DOHH2 (cell line): Measurements from ENCODE around the gene SMC5.

Experiments
- H3F3A ChIP-seq: fragments of 200-600 bp; sonication (generic), shearing (Covaris generic); 2 replicates; pipeline ENCODE4 v1.6.0; 2016; ENCODE audit warnings: antibody characterized with exemption, mild to moderate bottlenecking; ENCODE audit not compliant: control insufficient read depth, insufficient read depth
- H3K27ac ChIP-seq: fragments of 200-600 bp; sonication (generic); 2 replicates; pipeline ENCODE4 v1.5.1; 2014; ENCODE audit warnings: low read depth, mild to moderate bottlenecking, low read length, moderate library complexity
- H3K27me3 ChIP-seq: fragments of 200-600 bp; sonication (generic); 2 replicates; pipeline ENCODE4 v1.6.1; 2014; ENCODE audit warnings: mild to moderate bottlenecking, low read length, mixed read lengths; ENCODE audit not compliant: control insufficient read depth
- H3K36me3 ChIP-seq: fragments of 200-600 bp; sonication (generic); 2 replicates; pipeline ENCODE4 v1.6.1; 2014; ENCODE audit warnings: mild to moderate bottlenecking, low read length, moderate library complexity, mixed read lengths; ENCODE audit not compliant: control insufficient read depth
- H3K4me1 ChIP-seq: fragments of 200-600 bp; sonication (generic); 2 replicates; pipeline ENCODE4 v1.6.1; 2014; ENCODE audit warnings: mild to moderate bottlenecking, low read length, mixed read lengths; ENCODE audit not compliant: control insufficient read depth
- H3K4me2 ChIP-seq: fragments of 200-600 bp; sonication (generic); 2 replicates; pipeline ENCODE4 v1.6.0; 2014; ENCODE audit warnings: mild to moderate bottlenecking, low read length, moderate library complexity
- H3K4me3 ChIP-seq: fragments of 200-600 bp; sonication (generic); 2 replicates; pipeline ENCODE4 v1.5.1; 2014; ENCODE audit warnings: mild to moderate bottlenecking, low read length, mixed read lengths
- H3K79me2 ChIP-seq: fragments of 200-600 bp; sonication (generic); 2 replicates; pipeline ENCODE4 v1.6.1; 2014; ENCODE audit warnings: mild to moderate bottlenecking, low read length, mixed read lengths; ENCODE audit not compliant: control insufficient read depth
- H3K9me2 ChIP-seq: fragments of 200-600 bp; sonication (generic); replicated peaks from 2 replicates; pipeline ENCODE4 v1.6.1; 2014; ENCODE audit warnings: mild to moderate bottlenecking, low read length, mixed read lengths; ENCODE audit not compliant: control insufficient read depth
- H3K9me3 ChIP-seq: fragments of 200-600 bp; sonication (generic); 2 replicates; pipeline ENCODE4 v1.6.1; 2014; ENCODE audit warnings: antibody characterized with exemption, low read length, mixed read lengths; ENCODE audit not compliant: control insufficient read depth, insufficient read depth
- H4K20me1 ChIP-seq: fragments of 200-600 bp; sonication (generic); 2 replicates; pipeline ENCODE4 v1.6.0; 2014; ENCODE audit warnings: low read depth, mild to moderate bottlenecking, antibody characterized with exemption, low read length, moderate library complexity; ENCODE audit not compliant: control insufficient read depth, insufficient read depth
- CTCF ChIP-seq: fragments of 200-600 bp; sonication (generic); IDR thresholded peaks from one replicate; pipeline ENCODE4 v1.5.1; 2014; ENCODE audit warnings: antibody characterized with exemption, mild to moderate bottlenecking, low read depth, low read length; ENCODE audit not compliant: poor library complexity, severe bottlenecking
- EZH2phosphoT487 ChIP-seq: fragments of 200-600 bp; sonication (generic); IDR thresholded peaks from 2 replicates; pipeline ENCODE4 v1.6.1; 2017; ENCODE audit warnings: borderline replicate concordance, mild to moderate bottlenecking, antibody characterized with exemption, low read length, moderate library complexity, mixed read lengths

SMC5 gene

GRCh38 chr9:70258692-70259511 is at the start of gene SMC5:
TSS of gene SMC5 (plus strand) at chr9:70258978. CDS start at chr9:70259079, 101 bp downstream.
- peak within 1 kb of the TSS; percentile 52 for H3K27ac ChIP-seq
- H4K20me1 ChIP-seq, result peaks cover 20% of the 10 kb centered on the region
- H3K4me1 ChIP-seq, result peaks cover 58% of the 10 kb centered on the region
- 0 out of 2 replicates have a peak, but pooled peaks cover 5% of the 10 kb centered on the region for H3F3A ChIP-seq
- H3K9me3 ChIP-seq, result no peaks in the 10 kb centered on the region
- H3K79me2 ChIP-seq, result peaks cover 60% of the 10 kb centered on the region
- peak within 1 kb of the TSS; percentile 90 for H3K4me3 ChIP-seq
- H3K4me2 ChIP-seq, result peak within 1 kb of the TSS; percentile 92
- H3K27me3 ChIP-seq, result no peaks in the 10 kb centered on the region
- H3K36me3 ChIP-seq, result peaks cover 46% of the 10 kb centered on the region
- no peak for TF ChIP-seq EZH2phosphoT487
- no peak for TF ChIP-seq CTCF
- no peaks in the 10 kb centered on the region for H3K9me2 ChIP-seq

GRCh38 chr9:70217029-70217428 is 41.7 kb upstream of the SMC5 start:
- Histone ChIP-seq H3K9me3 (no peaks in the 10 kb centered on the region), H3K36me3 (no peaks in the 10 kb centered on the region), H3K79me2 (no peaks in the 10 kb centered on the region), H3F3A (no peaks in the 10 kb centered on the region), H3K27ac (no peak overlapping the region), H3K9me2 (no peaks in the 10 kb centered on the region), H3K4me3 (no peak overlapping the region), H3K4me1 (no peaks in the 10 kb centered on the region), H4K20me1 (no peaks in the 10 kb centered on the region), H3K27me3 (no peaks in the 10 kb centered on the region), H3K4me2 (no peak overlapping the region)
- TF ChIP-seq CTCF (no peak), EZH2phosphoT487 (no peak)

- Histone ChIP-seq H4K20me1 (no peaks in the 10 kb centered on the region), H3K36me3 (no peaks in the 10 kb centered on the region), H3K27ac (no peak overlapping the region), H3K9me3 (no peaks in the 10 kb centered on the region), H3K27me3 (no peaks in the 10 kb centered on the region), H3K4me3 (no peak overlapping the region), H3K9me2 (no peaks in the 10 kb centered on the region), H3F3A (no peaks in the 10 kb centered on the region), H3K4me2 (no peak overlapping the region), H3K4me1 (no peaks in the 10 kb centered on the region), H3K79me2 (no peaks in the 10 kb centered on the region)
- no peak for TF ChIP-seq CTCF
- no peak for TF ChIP-seq EZH2phosphoT487
Observed at GRCh38 chr9:70218767-70219166, 40.0 kb upstream of the SMC5 start.
